Activated naive CD8-positive, alpha-beta T cell treated with anti-CD3 and anti-CD28 coated beads, Interleukin-2, amount 10 ng/mL, durations not matched to agents 7 days and 5 days (primary cell): ENCODE measurements around the gene INPP5A. TPM values are rescaled to one million over a fixed set of nuclear protein-coding genes. Genes with fewer than 3 reads are reported as not detected.

Source experiments
- ATAC-seq: fragments of 150-1000 bp; cut with Tn5 transposase; one replicate; pipeline ENCODE4 v1.10.0; 2021; ENCODE audit warnings: low read depth, moderate library complexity
- POLR2A ChIA-PET: fragments of 350-600 bp; sonication (Branson Sonifier 250); formaldehyde crosslinking; loops from one replicate; lab custom pipeline; 2021; ENCODE audit warnings: antibody characterized with exemption; lab: Charles Lee
- DNase-seq: peaks from one replicate; pipeline ENCODE4 v3.0.0; 2021
- H3K27ac Mint-ChIP-seq: one replicate; pipeline ENCODE4 v1.8.0; 2022; ENCODE audit warnings: mild to moderate bottlenecking, mixed read lengths
- H3K27me3 Mint-ChIP-seq: one replicate; pipeline ENCODE4 v1.8.0; 2022; ENCODE audit warnings: mild to moderate bottlenecking, moderate library complexity, mixed read lengths
- H3K36me3 Mint-ChIP-seq: one replicate; pipeline ENCODE4 v1.8.0; 2021; ENCODE audit warnings: mild to moderate bottlenecking, mixed read lengths
- H3K4me1 Mint-ChIP-seq: one replicate; pipeline ENCODE4 v1.8.0; 2021; ENCODE audit warnings: mixed read lengths
- H3K4me3 Mint-ChIP-seq: one replicate; pipeline ENCODE4 v1.8.0; 2022; ENCODE audit warnings: mild to moderate bottlenecking, moderate library complexity, mixed read lengths
- H3K9me3 Mint-ChIP-seq: one replicate; pipeline ENCODE4 v1.8.0; 2021; ENCODE audit warnings: mixed read lengths
- total RNA-seq, 2 experiments: library from RNA; stranded (reverse); gene quantifications; one replicate each; pipeline ENCODE4 v1.2.3, GENCODE V29; 2021

INPP5A gene
- total RNA-seq, 2 experiments from 2014 or later, result 14.1 to 15.7 TPM

DNA sequence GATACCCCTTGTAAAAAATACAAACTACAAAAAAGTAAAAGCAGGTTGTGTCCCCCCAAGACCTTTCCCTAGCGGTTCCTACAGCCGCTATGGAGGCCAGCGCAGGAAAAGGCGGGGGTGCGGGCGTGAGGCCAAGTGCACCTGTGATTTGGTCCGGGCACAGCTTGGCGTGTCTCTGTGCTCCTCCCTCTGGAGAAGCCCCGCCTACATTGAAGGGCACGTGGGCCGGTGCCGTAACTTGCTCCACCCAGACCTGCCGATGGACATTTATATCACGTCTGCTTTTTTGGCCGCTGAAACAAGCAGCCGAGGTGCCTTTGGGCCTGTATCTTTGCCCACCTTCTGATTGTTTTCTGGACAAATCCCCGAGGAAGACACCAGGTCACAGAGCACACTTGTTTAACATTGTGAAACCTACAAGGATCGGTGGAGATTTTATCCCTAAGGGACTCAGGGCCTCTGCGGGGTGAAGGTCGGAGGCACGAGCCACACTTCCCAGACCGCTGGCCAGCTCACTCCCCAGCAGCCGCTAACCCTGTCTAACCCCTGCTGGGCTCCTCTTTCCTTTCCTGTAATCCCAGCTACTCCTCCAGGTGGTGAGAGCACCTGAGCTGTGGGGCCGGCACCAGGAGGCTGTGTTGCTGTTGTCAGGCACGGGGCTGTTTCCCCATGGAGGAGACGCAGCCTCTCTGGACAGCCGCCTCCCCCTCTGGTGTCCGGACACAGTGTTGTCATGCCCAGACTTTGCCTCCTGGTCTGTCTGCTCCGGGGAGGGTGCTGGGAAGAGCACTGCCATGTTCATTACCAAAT lies 18.8 kb upstream of the INPP5A start:
- DNase-seq (no peak), ATAC-seq (no peak)
- Mint-ChIP-seq H3K36me3 (no peaks in the 10 kb centered on the region), H3K4me3 (no peak overlapping the region), H3K27me3 (peaks cover 3% of the 10 kb centered on the region), H3K27ac (no peak overlapping the region), H3K9me3 (no peaks in the 10 kb centered on the region), H3K4me1 (no peaks in the 10 kb centered on the region)
- POLR2A ChIA-PET, result no interaction called here

- H3K4me3 Mint-ChIP-seq, result no peak overlapping the region
- no peaks in the 10 kb centered on the region for H3K9me3 Mint-ChIP-seq
- H3K36me3 Mint-ChIP-seq, result no peaks in the 10 kb centered on the region
- no peaks in the 10 kb centered on the region for H3K4me1 Mint-ChIP-seq
- no peak for ATAC-seq
- no peak for DNase-seq
- no peak overlapping the region for H3K27ac Mint-ChIP-seq
- peaks cover 7% of the 10 kb centered on the region for H3K27me3 Mint-ChIP-seq
- POLR2A ChIA-PET, result no interaction called here
Observed at GRCh38 chr10:132519382-132520176, 18.0 kb upstream of the INPP5A start.

DNA sequence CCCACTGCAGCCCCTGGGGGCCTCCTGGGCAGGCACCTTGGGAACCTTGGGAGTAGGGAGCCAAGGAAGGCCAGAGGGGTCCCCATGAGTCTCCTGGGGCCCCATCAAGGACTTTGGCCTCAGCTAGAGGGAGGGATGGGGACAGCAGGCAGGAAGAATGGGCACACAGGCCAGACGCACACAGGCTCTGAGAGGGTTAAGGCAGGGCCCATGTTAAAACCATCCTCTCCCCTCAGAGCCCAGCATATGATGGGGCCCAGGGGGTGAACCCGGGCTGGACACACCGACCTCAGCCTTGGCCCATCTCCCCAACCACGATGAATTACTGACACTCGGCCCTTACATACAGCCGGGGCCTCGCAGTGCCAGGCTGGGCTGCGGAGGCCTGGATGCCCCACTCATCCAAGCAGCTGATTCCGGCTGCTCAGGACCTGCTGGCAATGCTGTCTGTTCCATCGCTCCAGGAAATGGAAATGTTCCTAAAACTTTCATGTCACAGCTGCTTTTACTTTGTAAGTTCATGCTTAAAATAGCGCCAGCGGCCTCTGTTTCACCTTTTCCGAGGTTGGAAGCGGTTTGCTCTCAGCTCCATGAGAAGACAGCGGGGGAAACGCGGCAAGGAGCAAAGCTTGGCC lies 17.3 kb upstream of the INPP5A start:
- DNase-seq, result peak; percentile 21
- no peak for ATAC-seq
- Mint-ChIP-seq H3K27ac (no peak overlapping the region), H3K36me3 (no peaks in the 10 kb centered on the region), H3K27me3 (peaks cover 5% of the 10 kb centered on the region), H3K9me3 (no peaks in the 10 kb centered on the region), H3K4me1 (no peaks in the 10 kb centered on the region), H3K4me3 (no peak overlapping the region)
- POLR2A ChIA-PET, result no interaction called here

DNA sequence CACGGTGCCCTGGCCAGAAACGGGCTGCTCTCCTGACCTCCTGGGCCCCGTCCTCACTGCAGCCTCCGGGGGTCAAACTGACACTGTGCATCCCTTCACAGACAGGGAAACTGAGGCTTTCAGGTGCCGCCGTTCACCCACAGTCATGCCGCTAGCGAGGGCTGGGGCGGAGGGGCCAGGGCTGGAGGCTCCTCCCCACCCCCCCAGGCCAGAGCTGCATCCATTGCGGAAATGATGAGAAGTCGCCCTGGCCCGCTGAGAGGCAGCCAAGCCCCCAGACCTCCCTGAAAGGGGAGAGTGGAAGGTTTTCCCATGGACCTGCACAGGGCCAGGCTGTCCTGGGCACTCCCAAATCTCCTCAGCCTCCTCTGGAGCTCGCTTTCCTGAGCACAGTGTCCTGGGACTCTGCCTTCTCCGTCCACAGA lies 16.5 kb upstream of the INPP5A start:
- POLR2A ChIA-PET, result no interaction called here
- H3K36me3 Mint-ChIP-seq, result no peaks in the 10 kb centered on the region
- no peak for ATAC-seq
- no peak overlapping the region for H3K27ac Mint-ChIP-seq
- no peak overlapping the region for H3K4me3 Mint-ChIP-seq
- no peaks in the 10 kb centered on the region for H3K9me3 Mint-ChIP-seq
- peaks cover 8% of the 10 kb centered on the region for H3K27me3 Mint-ChIP-seq
- no peaks in the 10 kb centered on the region for H3K4me1 Mint-ChIP-seq
- DNase-seq, result peak; percentile 14

GRCh38 chr10:132521466-132522102 lies 16.0 kb upstream of the INPP5A start:
- DNase-seq, result peak; percentile 25
- POLR2A ChIA-PET, result no interaction called here
- H3K4me3 Mint-ChIP-seq, result no peak overlapping the region
- H3K36me3 Mint-ChIP-seq, result no peaks in the 10 kb centered on the region
- no peaks in the 10 kb centered on the region for H3K4me1 Mint-ChIP-seq
- no peak for ATAC-seq
- peaks cover 8% of the 10 kb centered on the region for H3K27me3 Mint-ChIP-seq
- no peaks in the 10 kb centered on the region for H3K9me3 Mint-ChIP-seq
- no peak overlapping the region for H3K27ac Mint-ChIP-seq

DNA sequence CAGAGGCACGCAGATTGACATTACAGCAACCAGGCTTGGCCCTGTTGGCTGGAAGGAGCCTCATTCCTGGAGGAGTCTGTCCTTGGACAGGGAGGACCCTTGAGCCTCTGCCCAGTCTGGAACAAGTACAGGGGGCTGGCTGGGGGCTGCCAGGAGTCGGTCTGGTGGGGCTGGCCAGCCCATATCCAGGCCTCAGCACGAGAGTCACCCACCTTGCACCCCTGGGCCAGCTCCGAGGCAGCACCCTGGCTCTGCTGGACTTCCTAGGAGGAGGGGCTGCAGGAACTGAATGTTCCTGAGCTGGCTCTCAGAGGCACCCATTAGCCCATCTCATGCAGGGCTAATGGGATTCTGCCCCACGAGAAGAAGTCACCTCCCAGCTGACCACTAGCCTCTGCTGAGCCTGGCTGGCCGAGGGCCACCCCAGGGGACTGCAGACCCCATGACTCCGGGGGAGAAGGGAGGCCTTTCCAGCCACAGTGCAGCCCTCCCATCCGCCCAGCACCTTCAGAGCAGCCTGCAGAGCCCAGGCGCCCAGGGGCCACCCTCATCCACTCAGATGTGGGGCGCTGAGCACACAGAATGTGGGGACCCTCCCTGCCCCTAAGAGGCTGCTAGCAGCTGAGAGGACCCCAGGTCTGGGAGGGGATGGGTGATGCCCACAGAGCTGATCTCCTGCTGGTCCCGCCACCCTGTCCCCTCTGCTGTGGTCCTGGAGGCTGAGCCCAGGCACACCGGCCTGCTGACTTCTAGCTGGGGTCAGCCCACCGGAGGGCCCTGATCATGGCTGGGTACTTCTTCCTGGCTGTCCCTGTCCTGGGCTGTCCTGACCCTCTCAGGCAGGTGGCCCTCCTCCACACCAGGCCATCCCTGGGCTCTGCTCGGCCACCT lies 14.8 kb upstream of the INPP5A start:
- no peaks in the 10 kb centered on the region for H3K9me3 Mint-ChIP-seq
- no peak overlapping the region for H3K4me3 Mint-ChIP-seq
- no peaks in the 10 kb centered on the region for H3K36me3 Mint-ChIP-seq
- H3K27me3 Mint-ChIP-seq, result peaks cover 12% of the 10 kb centered on the region
- no peaks in the 10 kb centered on the region for H3K4me1 Mint-ChIP-seq
- no peak overlapping the region for H3K27ac Mint-ChIP-seq
- peak; percentile 25 for DNase-seq
- no peak for ATAC-seq
- POLR2A ChIA-PET, result no interaction called here

- peak; percentile 22 for DNase-seq
- H3K9me3 Mint-ChIP-seq, result no peaks in the 10 kb centered on the region
- no peak overlapping the region for H3K27ac Mint-ChIP-seq
Observed at GRCh38 chr10:132523561-132524442, 13.8 kb upstream of the INPP5A start.

GRCh38 chr10:132524443-132525285 lies 12.9 kb upstream of the INPP5A start:
- Mint-ChIP-seq H3K36me3 (no peaks in the 10 kb centered on the region), H3K27me3 (peaks cover 26% of the 10 kb centered on the region), H3K27ac (no peak overlapping the region), H3K4me3 (no peak overlapping the region), H3K9me3 (peaks cover 2% of the 10 kb centered on the region), H3K4me1 (no peaks in the 10 kb centered on the region)
- ATAC-seq (no peak), DNase-seq (peak; percentile 13)
- POLR2A ChIA-PET, result no interaction called here

More at GRCh38 chr10:132523561-132524442, 13.8 kb upstream of the INPP5A start:
- POLR2A ChIA-PET, result no interaction called here
- ATAC-seq, result no peak
- no peaks in the 10 kb centered on the region for H3K36me3 Mint-ChIP-seq
- peaks cover 18% of the 10 kb centered on the region for H3K27me3 Mint-ChIP-seq
- H3K4me1 Mint-ChIP-seq, result no peaks in the 10 kb centered on the region
- no peak overlapping the region for H3K4me3 Mint-ChIP-seq

- Mint-ChIP-seq H3K27me3 (peaks cover 36% of the 10 kb centered on the region), H3K4me1 (no peaks in the 10 kb centered on the region), H3K4me3 (no peak overlapping the region), H3K9me3 (peaks cover 10% of the 10 kb centered on the region), H3K27ac (no peak overlapping the region), H3K36me3 (no peaks in the 10 kb centered on the region)
- ATAC-seq (no peak), DNase-seq (no peak)
- POLR2A ChIA-PET, result no interaction called here
Observed at GRCh38 chr10:132526676-132527075, 10.9 kb upstream of the INPP5A start.

GRCh38 chr10:132527339-132528063 lies 10.1 kb upstream of the INPP5A start:
- POLR2A ChIA-PET, result no interaction called here
- DNase-seq (no peak), ATAC-seq (no peak)
- Mint-ChIP-seq H3K27me3 (peaks cover 36% of the 10 kb centered on the region), H3K27ac (no peak overlapping the region), H3K36me3 (no peaks in the 10 kb centered on the region), H3K9me3 (peaks cover 11% of the 10 kb centered on the region), H3K4me1 (no peaks in the 10 kb centered on the region), H3K4me3 (no peak overlapping the region)
